Forelimb muscle (tissue), 1 donor: ENCODE data around the gene HTR3B. TPM values are rescaled to one million over a fixed set of nuclear protein-coding genes. Genes with fewer than 3 reads are reported as not detected.
"Not testable (repeated sequence)": the region's sequence is repeated elsewhere in the genome, so short reads cannot be mapped to it uniquely, and the experiment has no call there.

Experiments used
- DNase-seq: peaks from one replicate; pipeline ENCODE4 v3.0.0-alpha.2; 2013; ENCODE audit warnings: low read depth
- polyA plus RNA-seq: library from polyadenylated mRNA; unstranded; fragments of 120-200 nt; gene quantifications from one replicate; pipeline ENCODE4 v1.2.1, GENCODE V29; 2013; ENCODE audit not compliant: insufficient read length

Gene HTR3B
- polyA plus RNA-seq, 1 donor, result 0.06 TPM

- no peak for DNase-seq
Observed at GRCh38 chr11:113884361-113884836, 20.2 kb upstream of the HTR3B start.

GRCh38 chr11:113885897-113886296 lies 18.7 kb upstream of the HTR3B start:
- no peak for DNase-seq

GRCh38 chr11:113888848-113889247 lies 15.7 kb upstream of the HTR3B start:
- no peak for DNase-seq

GRCh38 chr11:113894421-113894996 lies 10.1 kb upstream of the HTR3B start:
- DNase-seq, result no peak

GRCh38 chr11:113895367-113896155 lies 9.0 kb upstream of the HTR3B start:
- no peak for DNase-seq

GRCh38 chr11:113896156-113896879 lies 8.3 kb upstream of the HTR3B start:
- DNase-seq, result no peak

- no peak for DNase-seq
Observed at GRCh38 chr11:113901141-113901540, 3.5 kb upstream of the HTR3B start.

GRCh38 chr11:113906038-113906437 lies 1.4 kb downstream of the HTR3B start:
- DNase-seq, result no peak

GRCh38 chr11:113906516-113906915 lies 1.9 kb downstream of the HTR3B start:
- DNase-seq, result no peak

GRCh38 chr11:113907152-113907551 lies 2.6 kb downstream of the HTR3B start:
- no peak for DNase-seq

GRCh38 chr11:113907681-113908080 lies 3.1 kb downstream of the HTR3B start:
- DNase-seq, result no peak

GRCh38 chr11:113908098-113908497 lies 3.5 kb downstream of the HTR3B start:
- DNase-seq, result no peak

- not testable (repeated sequence) for DNase-seq
Observed at GRCh38 chr11:113911491-113911890, 6.9 kb downstream of the HTR3B start.

GRCh38 chr11:113923572-113923971 lies 19.0 kb downstream of the HTR3B start:
- no peak for DNase-seq

- no peak for DNase-seq
Observed at GRCh38 chr11:113926273-113927197, 21.9 kb downstream of the HTR3B start.

- no peak for DNase-seq
Observed at GRCh38 chr11:113928311-113928710, 23.7 kb downstream of the HTR3B start.

- DNase-seq, result no peak
Observed at GRCh38 chr11:113932788-113933187, 28.2 kb downstream of the HTR3B start.

- not testable (repeated sequence) for DNase-seq
Observed at GRCh38 chr11:113934193-113934592, 29.6 kb downstream of the HTR3B start.

GRCh38 chr11:113934761-113935160 lies 30.2 kb downstream of the HTR3B start:
- DNase-seq, result no peak

GRCh38 chr11:113935858-113936257 lies 31.3 kb downstream of the HTR3B start:
- no peak for DNase-seq

GRCh38 chr11:113937918-113938317 lies 33.3 kb downstream of the HTR3B start:
- no peak for DNase-seq

- DNase-seq, result no peak
Observed at GRCh38 chr11:113942256-113942655, 37.7 kb downstream of the HTR3B start.
